Mucosa of descending colon (tissue), 3 donors: ENCODE results near the gene YKT6. TPM values are rescaled to one million over a fixed set of nuclear protein-coding genes. Genes with fewer than 3 reads are reported as not detected.

ENCODE experiments used
- ATAC-seq: fragments of 200-7000 bp; cut with Tn5 transposase; one replicate; pipeline ENCODE4 v1.9.1; 2020; ENCODE audit warnings: mild to moderate bottlenecking, moderate library complexity
- DNase-seq, 3 donors: peaks; one replicate each; pipeline ENCODE4 v3.0.0-alpha.2; 2020
- H3K36me3 ChIP-seq: fragments of 200-600 bp; one replicate; pipeline ENCODE4 v1.8.0; 2021; ENCODE audit warnings: low read depth, mild to moderate bottlenecking
- H3K4me1 ChIP-seq: fragments of 200-600 bp; one replicate; pipeline ENCODE4 v1.8.0; 2021; ENCODE audit warnings: low read depth, mild to moderate bottlenecking
- H3K4me3 ChIP-seq: fragments of 200-600 bp; one replicate; pipeline ENCODE4 v1.8.0; 2021; ENCODE audit warnings: mild to moderate bottlenecking
- H3K9me3 ChIP-seq: fragments of 200-600 bp; one replicate; pipeline ENCODE4 v1.8.0; 2021; ENCODE audit warnings: mild to moderate bottlenecking
- intact Hi-C, 2 donors: fragments of 100-400 bp; cut with DNase I in 1 of 2; cut with micrococcal nuclease in 1 of 2; formaldehyde crosslinking; loops; one replicate each; pipeline versions ENCODE4 v1.11.0 to v1.11.1; 2022; cut with DNase I, micrococcal nuclease
- total RNA-seq, 3 donors: library from RNA; stranded (reverse); fragmentation: NEBNext Ultra II Directional in 2 of 3; extraction: Animal tissue kit (Norgen Biotek cat#: 25700) in 2 of 3; gene quantifications; one replicate each; pipeline versions ENCODE4 v1.2.1 to v1.2.4, GENCODE V29; 2021 to 2023
- TF ChIP-seq, protein P1 (sequence below): fragments of 200-600 bp; IDR thresholded peaks from one replicate; pipeline ENCODE4 v1.8.0; 2022; ENCODE audit warnings: antibody characterized with exemption, mild to moderate bottlenecking
- donor health status: DM: no; HTN: no; CAD: no; lungs with moderate emphysema.
- donor health status: DM: no; HTN: no; CAD: no.
- donor health status: DM: no; HTN: yes; CAD: no.

The YKT6 gene
- total RNA-seq, 3 donors from 2014 or later: 72.0 to 79.5 (median 79.0) TPM

DNA sequence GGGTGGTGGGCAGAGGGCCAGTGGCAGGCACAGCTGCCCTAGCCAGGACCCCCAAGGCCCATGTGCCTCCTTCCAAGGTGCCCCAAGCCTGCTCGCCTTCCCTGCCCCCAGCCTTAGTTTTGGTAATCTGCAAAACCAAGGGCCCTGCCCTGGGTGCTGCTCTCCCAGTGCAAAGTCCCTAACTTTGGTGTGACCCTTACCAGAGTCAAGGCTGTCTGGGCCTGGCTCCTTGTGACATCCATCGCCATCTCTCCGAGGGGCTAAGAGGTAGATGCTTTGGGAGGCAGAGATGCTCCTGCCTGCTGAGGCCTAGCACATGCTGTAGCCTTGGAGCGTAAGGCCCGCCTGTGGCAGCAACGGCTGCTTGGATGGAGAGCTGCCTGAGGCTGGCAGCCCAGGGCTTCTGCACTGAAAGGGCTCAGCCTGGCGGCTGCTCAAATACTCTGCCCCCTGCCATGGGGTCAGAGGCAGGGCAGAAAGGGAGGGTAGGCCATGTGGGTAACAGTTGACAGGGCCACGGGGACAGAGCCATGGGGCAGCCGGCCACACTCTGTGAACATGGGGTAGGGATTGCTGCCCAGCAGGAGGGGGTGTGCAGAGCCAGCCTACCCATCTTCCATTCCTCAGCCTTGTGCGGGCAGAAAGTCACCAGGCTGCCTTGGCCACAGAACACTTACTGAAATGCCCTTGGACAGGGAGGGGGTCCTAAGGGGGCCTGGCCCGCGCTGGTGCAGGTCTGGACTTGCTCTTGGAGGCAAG, 41.7 kb upstream of the YKT6 start:
- TF ChIP-seq, protein P1, sequence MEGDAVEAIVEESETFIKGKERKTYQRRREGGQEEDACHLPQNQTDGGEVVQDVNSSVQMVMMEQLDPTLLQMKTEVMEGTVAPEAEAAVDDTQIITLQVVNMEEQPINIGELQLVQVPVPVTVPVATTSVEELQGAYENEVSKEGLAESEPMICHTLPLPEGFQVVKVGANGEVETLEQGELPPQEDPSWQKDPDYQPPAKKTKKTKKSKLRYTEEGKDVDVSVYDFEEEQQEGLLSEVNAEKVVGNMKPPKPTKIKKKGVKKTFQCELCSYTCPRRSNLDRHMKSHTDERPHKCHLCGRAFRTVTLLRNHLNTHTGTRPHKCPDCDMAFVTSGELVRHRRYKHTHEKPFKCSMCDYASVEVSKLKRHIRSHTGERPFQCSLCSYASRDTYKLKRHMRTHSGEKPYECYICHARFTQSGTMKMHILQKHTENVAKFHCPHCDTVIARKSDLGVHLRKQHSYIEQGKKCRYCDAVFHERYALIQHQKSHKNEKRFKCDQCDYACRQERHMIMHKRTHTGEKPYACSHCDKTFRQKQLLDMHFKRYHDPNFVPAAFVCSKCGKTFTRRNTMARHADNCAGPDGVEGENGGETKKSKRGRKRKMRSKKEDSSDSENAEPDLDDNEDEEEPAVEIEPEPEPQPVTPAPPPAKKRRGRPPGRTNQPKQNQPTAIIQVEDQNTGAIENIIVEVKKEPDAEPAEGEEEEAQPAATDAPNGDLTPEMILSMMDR: no peak
- no peak overlapping the region for H3K4me3 ChIP-seq
- ATAC-seq: no peak
- no peaks in the 10 kb centered on the region for H3K36me3 ChIP-seq
- H3K4me1 ChIP-seq: no peaks in the 10 kb centered on the region
- no peaks in the 10 kb centered on the region for H3K9me3 ChIP-seq
- intact Hi-C loops: no loop called here
- DNase-seq: no peak

DNA sequence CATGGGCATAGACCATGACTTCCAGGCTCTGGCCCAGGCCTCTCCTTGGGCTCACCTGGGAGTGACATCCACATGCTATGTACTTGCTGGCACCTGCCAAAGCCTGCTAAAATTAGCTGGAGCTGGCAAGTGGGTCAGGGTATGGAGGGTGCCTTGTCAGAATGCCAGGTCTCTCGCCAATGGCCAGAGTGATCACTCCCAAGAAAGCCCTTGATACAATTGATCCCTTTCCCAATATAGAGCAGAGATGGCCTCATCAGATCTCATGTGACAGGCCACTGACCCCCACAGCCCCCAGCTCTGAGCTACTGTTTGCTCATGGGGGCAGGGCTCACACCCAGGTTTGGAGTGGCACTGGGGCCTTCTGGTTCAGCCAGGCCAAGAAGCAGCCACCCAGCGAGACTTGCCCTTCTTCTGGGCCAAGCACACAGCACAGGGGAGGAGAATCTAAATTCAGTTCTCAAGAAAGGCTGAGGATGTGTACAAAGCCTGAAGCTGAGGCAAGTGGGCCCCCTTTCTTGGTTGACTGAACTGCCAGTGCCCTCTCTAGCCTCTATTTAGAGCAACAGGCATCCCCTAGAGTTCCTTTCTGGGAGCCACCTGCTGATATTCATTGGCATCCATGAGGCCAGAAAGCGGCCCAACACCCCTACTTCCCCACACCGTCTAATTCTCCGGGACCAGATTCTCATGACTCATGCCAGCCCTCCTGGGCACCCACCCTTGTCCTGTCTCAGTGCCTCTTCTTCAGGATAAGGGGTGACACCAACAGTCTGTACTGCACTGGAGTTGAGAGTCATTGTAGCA, 40.8 kb upstream of the YKT6 start:
- H3K4me1 ChIP-seq: no peaks in the 10 kb centered on the region
- H3K4me3 ChIP-seq: no peak overlapping the region
- DNase-seq: no peak
- intact Hi-C loops: no loop called here
- TF ChIP-seq, protein P1: no peak
- no peaks in the 10 kb centered on the region for H3K9me3 ChIP-seq
- no peaks in the 10 kb centered on the region for H3K36me3 ChIP-seq
- ATAC-seq: no peak

DNA sequence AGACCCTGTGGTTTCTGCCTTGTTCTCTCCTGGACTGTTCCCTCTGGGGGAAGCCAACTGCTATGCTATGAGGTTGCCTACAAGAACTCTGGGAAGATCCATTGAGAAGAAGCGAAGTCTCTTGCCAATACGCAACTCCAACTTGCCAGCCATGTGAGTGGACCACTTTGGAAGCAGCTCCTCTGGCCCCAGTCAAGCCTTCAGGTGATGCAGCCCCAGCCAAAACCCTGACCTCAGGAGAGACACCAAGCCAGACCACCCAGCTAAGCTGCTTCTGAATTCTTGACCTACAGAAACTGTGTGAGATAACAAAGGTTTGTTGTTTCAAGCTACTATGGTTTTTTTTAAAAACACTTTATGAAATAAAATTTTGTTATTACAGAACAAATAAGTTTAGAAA, 39.4 kb upstream of the YKT6 start:
- Histone ChIP-seq H3K36me3 (no peaks in the 10 kb centered on the region), H3K4me1 (no peaks in the 10 kb centered on the region), H3K9me3 (no peaks in the 10 kb centered on the region), H3K4me3 (no peak overlapping the region)
- intact Hi-C loops: no loop called here
- TF ChIP-seq, protein P1: no peak
- DNase-seq: no peak
- ATAC-seq: no peak

DNA sequence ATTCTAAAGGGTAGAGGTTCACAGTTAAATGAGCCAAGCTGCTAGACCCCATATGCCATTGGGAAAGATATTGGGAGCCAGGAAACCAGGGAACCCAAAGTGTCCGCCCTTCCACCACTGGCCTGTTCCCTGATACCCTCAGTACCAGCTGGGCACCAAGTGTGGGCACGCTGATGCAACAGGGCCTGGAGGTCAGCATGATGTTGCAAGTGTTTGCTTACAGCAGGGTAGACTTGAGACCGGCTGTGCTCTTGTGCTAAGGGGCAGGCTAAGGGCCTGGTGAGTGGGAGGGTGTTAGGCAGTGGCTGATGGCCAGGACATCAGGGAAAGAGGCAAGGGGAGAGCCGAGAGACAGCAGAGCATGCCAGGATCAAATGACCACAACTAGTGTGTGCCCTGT, 38.6 kb upstream of the YKT6 start:
- Histone ChIP-seq H3K9me3 (no peaks in the 10 kb centered on the region), H3K4me1 (no peaks in the 10 kb centered on the region), H3K4me3 (no peak overlapping the region), H3K36me3 (no peaks in the 10 kb centered on the region)
- intact Hi-C loops: no loop called here
- DNase-seq: no peak
- TF ChIP-seq, protein P1: no peak
- no peak for ATAC-seq

DNA sequence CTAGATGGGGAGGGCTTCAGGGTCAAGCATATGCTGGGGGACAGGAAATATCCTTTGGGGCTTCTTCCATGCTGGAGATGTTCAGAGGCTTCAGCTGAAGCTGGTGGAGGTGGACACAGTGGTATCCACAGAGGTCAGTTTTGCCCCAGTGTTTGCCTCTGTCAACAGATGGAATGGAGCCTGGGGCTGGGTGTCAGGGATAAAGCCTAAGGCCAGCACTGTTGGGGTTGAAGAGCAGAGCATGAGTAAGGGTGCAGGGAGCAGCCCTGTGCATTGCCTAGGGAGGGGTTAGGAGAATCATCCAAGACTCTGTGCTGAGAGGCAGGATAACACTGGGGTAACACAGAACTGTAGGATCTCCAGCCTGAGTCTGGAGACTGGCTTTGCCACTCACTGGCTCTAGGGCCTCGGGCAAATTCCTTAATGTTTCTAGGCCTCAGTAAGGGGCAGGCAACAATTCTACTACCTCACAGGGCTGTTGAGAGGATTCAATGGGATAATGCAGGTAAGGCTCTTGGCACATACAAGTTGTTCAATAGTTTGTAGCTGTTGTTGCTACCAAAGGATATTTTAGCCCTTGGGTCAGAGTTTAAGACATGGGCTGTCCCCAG, 37.9 kb upstream of the YKT6 start:
- Histone ChIP-seq H3K36me3 (no peaks in the 10 kb centered on the region), H3K4me3 (no peak overlapping the region), H3K4me1 (no peaks in the 10 kb centered on the region), H3K9me3 (no peaks in the 10 kb centered on the region)
- no peak for DNase-seq
- TF ChIP-seq, protein P1: no peak
- ATAC-seq: no peak
- intact Hi-C loops: no loop called here
